ENCODE results near the gene FARS2.

DNA sequence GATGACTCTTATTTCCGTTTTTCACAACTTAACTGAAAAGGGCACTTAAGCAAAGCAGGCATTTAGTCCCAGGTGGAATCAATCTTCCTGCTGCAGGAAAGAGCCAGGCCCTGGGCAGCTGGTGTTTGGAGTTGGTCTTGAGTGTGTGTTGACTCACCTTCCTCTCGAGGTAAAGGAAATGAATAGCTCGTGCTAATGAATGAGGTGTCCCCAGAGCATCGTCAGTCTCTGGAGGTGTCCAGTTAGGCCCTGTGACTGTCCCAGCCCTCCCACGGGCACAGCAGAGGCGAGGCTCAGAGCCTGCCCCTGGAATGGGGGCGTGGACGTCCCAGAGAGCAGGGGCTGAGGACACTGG lies 467.7 kb downstream of the FARS2 start:
- TF ChIP-seq, protein P1, sequence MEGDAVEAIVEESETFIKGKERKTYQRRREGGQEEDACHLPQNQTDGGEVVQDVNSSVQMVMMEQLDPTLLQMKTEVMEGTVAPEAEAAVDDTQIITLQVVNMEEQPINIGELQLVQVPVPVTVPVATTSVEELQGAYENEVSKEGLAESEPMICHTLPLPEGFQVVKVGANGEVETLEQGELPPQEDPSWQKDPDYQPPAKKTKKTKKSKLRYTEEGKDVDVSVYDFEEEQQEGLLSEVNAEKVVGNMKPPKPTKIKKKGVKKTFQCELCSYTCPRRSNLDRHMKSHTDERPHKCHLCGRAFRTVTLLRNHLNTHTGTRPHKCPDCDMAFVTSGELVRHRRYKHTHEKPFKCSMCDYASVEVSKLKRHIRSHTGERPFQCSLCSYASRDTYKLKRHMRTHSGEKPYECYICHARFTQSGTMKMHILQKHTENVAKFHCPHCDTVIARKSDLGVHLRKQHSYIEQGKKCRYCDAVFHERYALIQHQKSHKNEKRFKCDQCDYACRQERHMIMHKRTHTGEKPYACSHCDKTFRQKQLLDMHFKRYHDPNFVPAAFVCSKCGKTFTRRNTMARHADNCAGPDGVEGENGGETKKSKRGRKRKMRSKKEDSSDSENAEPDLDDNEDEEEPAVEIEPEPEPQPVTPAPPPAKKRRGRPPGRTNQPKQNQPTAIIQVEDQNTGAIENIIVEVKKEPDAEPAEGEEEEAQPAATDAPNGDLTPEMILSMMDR (IDR thresholded peaks at IDR 0.05), result no peak
- TF ChIP-seq EZH2 (IDR thresholded peaks at IDR 0.05; ENCODE audit: borderline replicate concordance, insufficient read depth, low read depth, low read length, poor library complexity, severe bottlenecking), result no peak
